Ishikawa (cell line): ENCODE results near the gene RASL11A.

Experiments
- CEBPB ChIP-seq: IDR thresholded peaks from 2 replicates; pipeline ENCODE4 v1.6.1; 2012
- CREB1 ChIP-seq: IDR thresholded peaks from 2 replicates; pipeline ENCODE4 v1.6.1; 2012; ENCODE audit warnings: low read depth
- EGR1 ChIP-seq: IDR thresholded peaks from 2 replicates; pipeline ENCODE4 v1.6.1; 2012
- EP300 ChIP-seq: IDR thresholded peaks from 2 replicates; pipeline ENCODE4 v1.6.1; 2012; ENCODE audit warnings: borderline replicate concordance
- FOXM1 ChIP-seq: IDR thresholded peaks from 2 replicates; pipeline ENCODE4 v1.6.1; 2012; ENCODE audit warnings: low read depth, borderline replicate concordance
- NFIC ChIP-seq: IDR thresholded peaks from 2 replicates; pipeline ENCODE4 v1.6.1; 2012
- RAD21 ChIP-seq: IDR thresholded peaks from 2 replicates; pipeline ENCODE4 v1.6.1; 2012; ENCODE audit warnings: low read depth
- REST ChIP-seq: IDR thresholded peaks from 2 replicates; pipeline ENCODE4 v1.6.1; 2012; ENCODE audit warnings: low read depth, mild to moderate bottlenecking
- TAF1 ChIP-seq: IDR thresholded peaks from 2 replicates; pipeline ENCODE4 v1.6.1; 2012; ENCODE audit warnings: low read depth, mild to moderate bottlenecking
- TCF12 ChIP-seq: IDR thresholded peaks from 2 replicates; pipeline ENCODE4 v1.6.1; 2012; ENCODE audit warnings: low read depth
- TEAD4 ChIP-seq: IDR thresholded peaks from 2 replicates; pipeline ENCODE4 v1.6.1; 2012
- YY1 ChIP-seq: IDR thresholded peaks from 2 replicates; pipeline ENCODE4 v1.6.1; 2012; ENCODE audit warnings: low read depth
- ZBTB7A ChIP-seq: IDR thresholded peaks from 2 replicates; pipeline ENCODE4 v1.6.1; 2012; ENCODE audit warnings: low read depth
- TF ChIP-seq, protein P1 (sequence below): IDR thresholded peaks from 2 replicates; pipeline ENCODE4 v1.6.1; 2012
- TF ChIP-seq, protein P2 (sequence below): IDR thresholded peaks from 2 replicates; pipeline ENCODE4 v1.6.1; 2012

The RASL11A gene

DNA sequence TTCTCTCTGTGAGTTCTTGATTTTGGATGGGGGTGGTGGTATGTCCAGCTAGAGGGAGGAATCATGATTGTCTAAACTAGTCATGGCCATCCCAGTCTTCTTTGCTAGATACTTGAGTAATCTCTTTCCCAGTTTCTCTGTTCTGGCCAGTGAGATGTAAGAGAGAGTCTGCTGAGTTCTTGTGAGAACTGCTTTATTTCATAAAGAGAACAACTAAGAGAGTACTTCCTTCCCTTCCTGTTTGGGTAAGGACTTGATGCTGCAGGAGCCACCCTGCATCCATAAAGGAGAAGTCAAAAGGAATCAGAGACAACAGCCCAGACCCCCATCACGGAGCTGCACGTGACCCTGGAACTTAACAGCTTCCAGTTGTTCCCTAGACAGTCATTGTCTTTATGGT is 3.0 kb upstream of the RASL11A start:
- TF ChIP-seq TEAD4 (no peak), FOXM1 (no peak), YY1 (no peak), CREB1 (no peak), EGR1 (no peak), TAF1 (no peak), CEBPB (no peak), REST (no peak), ZBTB7A (no peak), RAD21 (no peak), TCF12 (no peak), EP300 (no peak), NFIC (no peak)
- TF ChIP-seq, protein P1, sequence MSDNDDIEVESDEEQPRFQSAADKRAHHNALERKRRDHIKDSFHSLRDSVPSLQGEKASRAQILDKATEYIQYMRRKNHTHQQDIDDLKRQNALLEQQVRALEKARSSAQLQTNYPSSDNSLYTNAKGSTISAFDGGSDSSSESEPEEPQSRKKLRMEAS = no peak
- TF ChIP-seq, protein P2, sequence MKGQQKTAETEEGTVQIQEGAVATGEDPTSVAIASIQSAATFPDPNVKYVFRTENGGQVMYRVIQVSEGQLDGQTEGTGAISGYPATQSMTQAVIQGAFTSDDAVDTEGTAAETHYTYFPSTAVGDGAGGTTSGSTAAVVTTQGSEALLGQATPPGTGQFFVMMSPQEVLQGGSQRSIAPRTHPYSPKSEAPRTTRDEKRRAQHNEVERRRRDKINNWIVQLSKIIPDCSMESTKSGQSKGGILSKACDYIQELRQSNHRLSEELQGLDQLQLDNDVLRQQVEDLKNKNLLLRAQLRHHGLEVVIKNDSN = no peak

- TF ChIP-seq REST = peak; percentile 74
- TF ChIP-seq CEBPB = no peak
Observed at GRCh38 chr13:27269114-27269665, 1.4 kb upstream of the RASL11A start.

- TF ChIP-seq NFIC (no peak), TCF12 (no peak), TEAD4 (no peak), FOXM1 (no peak), RAD21 (no peak), ZBTB7A (no peak), EGR1 (no peak), CREB1 (no peak), YY1 (no peak), EP300 (no peak), TAF1 (no peak), REST (no peak), CEBPB (no peak)
- TF ChIP-seq, protein P2 = no peak
- TF ChIP-seq, protein P1 = no peak
Observed at GRCh38 chr13:27271570-27272096, 1.0 kb downstream of the RASL11A start.

- TF ChIP-seq YY1 (no peak), CEBPB (no peak), NFIC (no peak), TCF12 (no peak), FOXM1 (no peak), REST (no peak), TEAD4 (no peak), RAD21 (no peak), CREB1 (no peak), ZBTB7A (no peak)
- TF ChIP-seq, protein P2 = no peak
- TF ChIP-seq, protein P1 = no peak
Observed at GRCh38 chr13:27273658-27274425, 3.2 kb downstream of the RASL11A start.
